ENCODE measurements around the gene TNFAIP8L1.

DNA sequence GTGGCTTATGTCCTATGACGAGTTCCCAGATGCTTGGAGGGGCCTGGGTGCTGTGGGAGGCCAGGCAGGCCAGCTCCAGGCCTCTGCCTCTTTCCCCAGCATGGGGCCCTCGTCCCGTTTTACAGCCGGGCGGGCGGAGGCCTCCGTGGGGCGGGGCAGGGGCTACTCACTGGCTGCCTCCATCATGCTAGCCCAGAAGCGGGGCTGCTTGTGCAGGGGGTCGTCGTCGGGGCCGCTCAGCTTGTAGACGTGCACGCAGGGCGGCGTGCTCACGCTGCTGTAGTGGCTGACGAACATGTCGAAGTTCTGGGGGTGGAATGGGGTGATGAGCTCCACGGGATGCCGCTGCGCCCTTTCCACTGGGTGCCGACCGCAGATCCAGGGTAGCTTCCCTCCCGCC, 49.3 kb downstream of the TNFAIP8L1 start:
- TF ChIP-seq, protein P1, sequence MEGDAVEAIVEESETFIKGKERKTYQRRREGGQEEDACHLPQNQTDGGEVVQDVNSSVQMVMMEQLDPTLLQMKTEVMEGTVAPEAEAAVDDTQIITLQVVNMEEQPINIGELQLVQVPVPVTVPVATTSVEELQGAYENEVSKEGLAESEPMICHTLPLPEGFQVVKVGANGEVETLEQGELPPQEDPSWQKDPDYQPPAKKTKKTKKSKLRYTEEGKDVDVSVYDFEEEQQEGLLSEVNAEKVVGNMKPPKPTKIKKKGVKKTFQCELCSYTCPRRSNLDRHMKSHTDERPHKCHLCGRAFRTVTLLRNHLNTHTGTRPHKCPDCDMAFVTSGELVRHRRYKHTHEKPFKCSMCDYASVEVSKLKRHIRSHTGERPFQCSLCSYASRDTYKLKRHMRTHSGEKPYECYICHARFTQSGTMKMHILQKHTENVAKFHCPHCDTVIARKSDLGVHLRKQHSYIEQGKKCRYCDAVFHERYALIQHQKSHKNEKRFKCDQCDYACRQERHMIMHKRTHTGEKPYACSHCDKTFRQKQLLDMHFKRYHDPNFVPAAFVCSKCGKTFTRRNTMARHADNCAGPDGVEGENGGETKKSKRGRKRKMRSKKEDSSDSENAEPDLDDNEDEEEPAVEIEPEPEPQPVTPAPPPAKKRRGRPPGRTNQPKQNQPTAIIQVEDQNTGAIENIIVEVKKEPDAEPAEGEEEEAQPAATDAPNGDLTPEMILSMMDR (IDR thresholded peaks at IDR 0.05; ENCODE audit: control extremely low read depth in 1 of 3, insufficient read depth in 1 of 3, low read depth in 1 of 3, low read length in 3 of 3), result no peak
- TF ChIP-seq CREB1 (IDR thresholded peaks at IDR 0.05), result no peak
- TF ChIP-seq POLR2A (IDR thresholded peaks at IDR 0.05; ENCODE audit: control extremely low read depth in 1 of 2, low read depth in 2 of 2, low read length in 2 of 2), result no peak
- no peak for TF ChIP-seq TEAD4 (IDR thresholded peaks at IDR 0.05; ENCODE audit: low read depth, low read length)
- no peak for TF ChIP-seq RNF2 (IDR thresholded peaks at IDR 0.05; ENCODE audit: borderline replicate concordance, low read depth, low read length, missing control alignments, poor library complexity, severe bottlenecking)
- no peak for TF ChIP-seq POLR2AphosphoS5 (IDR thresholded peaks at IDR 0.05; ENCODE audit: low read depth, low read length)
- no peak for TF ChIP-seq SIRT6 (IDR thresholded peaks at IDR 0.05; ENCODE audit: low read length)
- no peak for TF ChIP-seq EP300 (IDR thresholded peaks at IDR 0.05; ENCODE audit: borderline replicate concordance in 1 of 2, low read depth in 2 of 2, low read length in 2 of 2)
- no peak for TF ChIP-seq TAF7 (optimal IDR thresholded peaks at IDR 0.05; ENCODE audit: borderline replicate concordance, low read depth, low read length)
